ENCODE results near the gene USP9X.

- TF ChIP-seq, protein P1, sequence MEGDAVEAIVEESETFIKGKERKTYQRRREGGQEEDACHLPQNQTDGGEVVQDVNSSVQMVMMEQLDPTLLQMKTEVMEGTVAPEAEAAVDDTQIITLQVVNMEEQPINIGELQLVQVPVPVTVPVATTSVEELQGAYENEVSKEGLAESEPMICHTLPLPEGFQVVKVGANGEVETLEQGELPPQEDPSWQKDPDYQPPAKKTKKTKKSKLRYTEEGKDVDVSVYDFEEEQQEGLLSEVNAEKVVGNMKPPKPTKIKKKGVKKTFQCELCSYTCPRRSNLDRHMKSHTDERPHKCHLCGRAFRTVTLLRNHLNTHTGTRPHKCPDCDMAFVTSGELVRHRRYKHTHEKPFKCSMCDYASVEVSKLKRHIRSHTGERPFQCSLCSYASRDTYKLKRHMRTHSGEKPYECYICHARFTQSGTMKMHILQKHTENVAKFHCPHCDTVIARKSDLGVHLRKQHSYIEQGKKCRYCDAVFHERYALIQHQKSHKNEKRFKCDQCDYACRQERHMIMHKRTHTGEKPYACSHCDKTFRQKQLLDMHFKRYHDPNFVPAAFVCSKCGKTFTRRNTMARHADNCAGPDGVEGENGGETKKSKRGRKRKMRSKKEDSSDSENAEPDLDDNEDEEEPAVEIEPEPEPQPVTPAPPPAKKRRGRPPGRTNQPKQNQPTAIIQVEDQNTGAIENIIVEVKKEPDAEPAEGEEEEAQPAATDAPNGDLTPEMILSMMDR (conservative IDR thresholded peaks at IDR 0.05; ENCODE audit: low read length), result no peak
- no peak for TF ChIP-seq EZH2phosphoT487 (IDR thresholded peaks at IDR 0.05; ENCODE audit: borderline replicate concordance, low read depth, low read length)
These were observed 29.5 kb upstream of the USP9X start for GRCh38 chrX:41055740-41056139.
